Urinary bladder (tissue), 4 donors: ENCODE data around the gene ATF6B. TPM values are rescaled to one million over a fixed set of nuclear protein-coding genes. Genes with fewer than 3 reads are reported as not detected.
"Not testable (repeated sequence)": the region's sequence is repeated elsewhere in the genome, so short reads cannot be mapped to it uniquely, and the experiment has no call there.

Source experiments
- DNase-seq: peaks from one replicate; pipeline ENCODE4 v3.0.0-alpha.2; 2015; ENCODE audit errors: extremely low spot score
- H3K27ac ChIP-seq: one replicate; pipeline ENCODE4 v1.5.1; 2013; ENCODE audit warnings: low read depth, mild to moderate bottlenecking, moderate library complexity
- H3K36me3 ChIP-seq: one replicate; pipeline ENCODE4 v1.6.1; 2013; ENCODE audit warnings: mild to moderate bottlenecking, moderate library complexity; ENCODE audit not compliant: insufficient read depth
- H3K4me1 ChIP-seq: one replicate; pipeline ENCODE4 v1.6.1; 2013; ENCODE audit warnings: mild to moderate bottlenecking, moderate library complexity; ENCODE audit not compliant: insufficient read depth
- H3K4me3 ChIP-seq: one replicate; pipeline ENCODE4 v1.5.1; 2013; ENCODE audit warnings: low read depth, low read length
- WGBS: extraction: QIAGEN DNeasy Blood & Tissue Kit; methylation state at CpG from one replicate; pipeline ENCODE4 v1.1.7; 2013; 5-methylcytosine and 5-hydroxymethylcytosine counted together
- polyA plus RNA-seq: library from polyadenylated mRNA; stranded (reverse); fragments of 200-250 nt; gene quantifications from one replicate; pipeline ENCODE4 v1.2.3, GENCODE V29; 2013
- total RNA-seq: library from RNA; depleted of rRNA; stranded (reverse); fragments of >200 nt; gene quantifications from one replicate; pipeline ENCODE4 v1.2.3, GENCODE V29; 2014
- donor health status: healthy with polysubstance abuse.
- donor health status: healthy.

Gene ATF6B
- total and polyA plus RNA-seq, 2 donors: 28.8 to 68.3 TPM

DNA sequence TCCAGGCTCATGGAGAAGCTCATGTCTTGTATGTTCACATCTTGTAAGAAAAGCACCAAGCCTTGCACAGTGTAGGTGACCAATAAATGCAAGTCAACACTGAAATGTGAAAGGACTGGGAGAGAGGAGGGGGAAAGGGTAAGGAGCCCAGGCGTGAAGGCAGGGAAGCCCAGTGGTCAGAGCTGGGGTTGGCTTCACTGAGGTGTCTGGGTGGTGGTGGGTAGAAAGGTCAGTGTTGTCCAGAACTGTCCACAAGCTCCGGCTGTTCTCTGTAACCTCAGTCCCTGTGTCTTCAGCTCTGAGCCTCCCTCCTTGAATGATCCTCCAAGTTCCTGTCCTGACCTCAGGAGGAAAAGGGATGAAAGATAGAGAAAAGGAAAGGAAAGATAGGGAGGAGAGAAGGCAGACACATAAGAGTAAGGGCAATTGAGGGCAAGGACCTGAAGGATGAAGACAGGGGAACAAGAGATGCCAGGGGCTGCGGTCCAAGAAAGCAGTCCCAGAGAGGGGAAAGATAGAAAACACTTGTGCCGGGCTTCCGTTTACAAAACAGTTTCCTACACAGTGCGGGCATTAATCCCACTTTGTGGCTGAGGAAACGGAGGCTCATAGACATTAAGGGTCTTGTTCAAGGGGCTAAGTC lies 16.5 kb downstream of the ATF6B start:
- 29% methylated on average over 7 of the region's 7 CpGs for WGBS
- DNase-seq: no peak
- H3K4me3 ChIP-seq: no peak overlapping the region

DNA sequence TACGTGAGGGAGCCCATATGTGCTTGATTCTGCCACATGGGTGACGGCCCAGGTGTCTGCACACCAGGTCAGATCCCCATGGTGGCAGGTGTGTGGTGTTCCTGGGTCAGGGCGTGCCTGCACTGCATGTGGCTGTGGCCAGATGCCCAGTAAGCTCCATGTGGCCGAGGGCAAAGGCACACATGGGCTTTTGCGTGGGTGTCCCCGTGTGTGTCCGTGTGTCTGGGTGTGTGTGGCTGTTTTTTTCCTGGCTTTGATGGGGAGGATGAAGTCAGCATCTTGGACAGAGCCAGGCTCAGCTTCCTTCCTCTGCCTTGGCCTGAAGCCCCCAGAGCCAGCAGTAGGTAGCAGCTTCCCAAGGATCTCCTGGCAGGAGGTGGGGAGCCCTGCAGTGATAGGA lies 17.4 kb downstream of the ATF6B start:
- DNase-seq: no peak
- WGBS: 46% methylated on average over 7 of the region's 7 CpGs
- H3K27ac ChIP-seq: no peak overlapping the region
- no peak overlapping the region for H3K4me3 ChIP-seq
- H3K4me1 ChIP-seq: no peaks in the 10 kb centered on the region
- H3K36me3 ChIP-seq: no peaks in the 10 kb centered on the region

More for the DNA sequence above, 16.5 kb downstream of the ATF6B start:
- Histone ChIP-seq H3K36me3 (no peaks in the 10 kb centered on the region), H3K27ac (no peak overlapping the region), H3K4me1 (no peaks in the 10 kb centered on the region)

DNA sequence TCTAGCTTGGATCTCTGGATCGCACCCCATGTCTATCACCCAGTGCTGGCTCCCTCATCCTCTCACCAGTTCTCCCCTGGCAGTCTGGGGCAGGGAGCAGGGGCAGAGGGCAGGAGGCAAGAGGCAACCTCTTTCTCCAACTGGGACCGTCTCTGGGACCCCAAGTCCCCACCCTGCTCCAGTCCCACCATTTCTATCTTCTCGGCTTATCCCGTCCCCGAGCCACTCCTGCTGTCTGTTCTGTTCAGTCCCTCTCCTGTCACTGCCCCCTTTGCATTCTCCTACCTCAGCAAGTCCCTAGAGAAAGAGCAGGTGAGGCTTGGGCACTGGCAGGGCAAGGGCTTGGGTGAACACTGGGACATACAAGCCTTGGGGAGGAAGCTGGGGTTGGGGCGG lies 18.3 kb downstream of the ATF6B start:
- no peak for DNase-seq
- no peak overlapping the region for H3K4me3 ChIP-seq
- no peaks in the 10 kb centered on the region for H3K4me1 ChIP-seq
- WGBS: 65% methylated on average over 6 of the region's 6 CpGs
- no peak overlapping the region for H3K27ac ChIP-seq
- no peaks in the 10 kb centered on the region for H3K36me3 ChIP-seq

DNA sequence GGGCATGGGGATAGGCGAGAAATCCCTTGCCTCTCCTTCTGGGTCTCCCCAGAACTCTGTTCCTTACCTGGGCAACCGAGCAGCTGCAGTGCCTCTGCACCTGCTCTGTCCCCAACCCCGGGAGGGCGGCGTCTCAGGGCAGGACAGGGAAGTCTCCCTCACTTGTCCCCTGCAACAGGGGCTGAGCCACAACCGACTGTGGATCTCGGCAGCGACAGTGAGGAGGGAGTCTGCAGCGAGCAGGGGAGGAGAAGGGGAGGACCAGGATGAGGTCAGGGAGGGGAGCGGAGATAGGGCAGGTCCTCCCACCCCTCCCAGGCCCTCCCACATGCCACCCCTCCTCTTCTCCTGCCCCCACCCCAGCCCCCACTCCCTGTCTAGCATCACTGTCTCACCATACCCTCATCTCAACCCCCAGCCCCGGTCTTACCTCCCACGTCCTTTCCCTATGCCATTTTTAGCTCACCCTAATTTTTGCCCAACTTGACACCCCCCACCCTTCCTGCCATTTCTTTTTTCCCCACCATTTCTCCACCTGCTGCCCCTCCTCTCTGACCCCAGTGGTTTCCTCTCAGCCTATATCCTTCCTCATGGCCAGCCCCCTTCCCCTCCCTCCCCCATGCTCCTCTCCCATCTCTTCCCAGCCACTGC lies 18.8 kb downstream of the ATF6B start, which contains the start of gene TNXB:
TSS of gene TNXB (minus strand) at position 225 of the 651 bp plus-strand sequence. CDS start 11,140 bp downstream, outside the sequence.
- no peak within 1 kb of the TSS for H3K27ac ChIP-seq
- H3K4me1 ChIP-seq: no peaks in the 10 kb centered on the region
- 22% methylated on average over 12 of the region's 12 CpGs for WGBS
- peak within 1 kb of the TSS; percentile 9 for H3K4me3 ChIP-seq
- no peaks in the 10 kb centered on the region for H3K36me3 ChIP-seq
- DNase-seq: no peak

DNA sequence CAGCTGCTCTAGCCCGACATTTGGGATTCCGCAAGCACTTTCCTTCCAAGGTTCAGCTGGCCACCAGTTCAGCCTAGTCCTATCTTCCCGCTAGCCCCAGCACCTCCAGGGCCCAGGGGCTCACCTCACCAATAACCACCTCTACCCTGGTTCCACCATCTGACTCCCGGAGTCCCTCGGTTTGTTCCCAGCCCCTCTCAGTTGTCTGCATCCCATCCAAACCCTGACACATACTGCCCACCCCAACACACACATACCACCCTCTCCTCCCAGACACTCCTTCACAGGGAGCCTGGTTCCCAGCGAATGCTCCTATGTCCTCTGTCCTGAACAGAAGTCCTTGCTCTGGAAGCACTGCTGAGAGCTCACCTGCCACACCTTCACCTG lies 19.3 kb downstream of the ATF6B start:
- Histone ChIP-seq H3K4me1 (no peaks in the 10 kb centered on the region), H3K36me3 (no peaks in the 10 kb centered on the region), H3K27ac (no peak overlapping the region), H3K4me3 (no peak overlapping the region)
- no peak for DNase-seq
- 35% methylated on average over 6 of the region's 6 CpGs for WGBS

DNA sequence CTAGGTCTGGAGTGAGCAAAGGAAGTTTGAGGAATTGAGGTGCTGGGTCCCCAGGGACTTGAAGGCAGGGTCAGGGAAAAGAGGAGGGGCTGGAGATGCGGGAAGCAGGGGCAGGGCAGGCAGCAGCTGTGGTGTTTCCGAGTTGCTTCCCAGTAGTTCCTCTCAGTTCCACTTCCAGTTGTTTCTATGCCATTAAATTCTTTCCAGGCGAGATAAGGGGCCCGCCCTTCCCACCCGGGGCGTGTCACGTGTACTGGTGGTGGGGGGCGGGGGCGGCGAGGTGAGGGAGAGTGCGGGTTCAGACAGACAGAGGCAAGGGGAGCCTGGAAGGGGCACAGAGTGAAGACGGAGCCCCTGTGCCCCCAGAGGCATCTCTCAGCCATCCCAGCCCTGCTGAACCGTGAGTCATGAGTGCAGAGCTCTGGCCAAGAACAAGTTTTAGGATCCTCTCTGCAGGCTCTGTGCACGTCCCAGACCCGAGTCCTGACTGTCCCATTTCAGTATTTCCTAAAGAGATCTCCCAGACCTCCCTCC lies 19.9 kb downstream of the ATF6B start:
- DNase-seq: no peak
- no peaks in the 10 kb centered on the region for H3K4me1 ChIP-seq

DNA sequence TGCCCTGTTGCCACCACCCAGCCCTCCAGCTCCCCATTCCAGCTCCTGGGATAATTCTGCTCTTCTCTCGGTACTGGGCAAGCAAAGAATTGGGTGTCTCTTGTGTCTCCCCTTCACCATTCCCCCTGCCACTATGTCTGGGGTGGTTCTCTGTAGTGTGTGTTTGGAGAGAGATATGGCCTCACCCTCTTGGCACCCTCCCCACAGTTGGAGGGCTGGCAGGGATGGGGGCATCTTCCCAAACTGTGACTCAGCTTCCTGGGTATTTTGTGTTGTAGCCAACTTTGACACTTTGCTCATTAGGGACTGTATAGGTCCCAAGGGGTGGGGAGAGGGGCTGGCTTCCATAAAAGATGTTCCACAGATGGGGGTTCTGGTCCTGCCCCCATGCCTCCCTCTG lies 20.6 kb downstream of the ATF6B start:
- WGBS: 68% methylated on average over 1 of the region's 1 CpG
- H3K4me1 ChIP-seq: no peaks in the 10 kb centered on the region

More for the DNA sequence above, 19.9 kb downstream of the ATF6B start:
- H3K27ac ChIP-seq: peak overlapping the region; percentile 58
- peak overlapping the region; percentile 9 for H3K4me3 ChIP-seq
- 3% methylated on average over 15 of the region's 15 CpGs for WGBS
- no peaks in the 10 kb centered on the region for H3K36me3 ChIP-seq

DNA sequence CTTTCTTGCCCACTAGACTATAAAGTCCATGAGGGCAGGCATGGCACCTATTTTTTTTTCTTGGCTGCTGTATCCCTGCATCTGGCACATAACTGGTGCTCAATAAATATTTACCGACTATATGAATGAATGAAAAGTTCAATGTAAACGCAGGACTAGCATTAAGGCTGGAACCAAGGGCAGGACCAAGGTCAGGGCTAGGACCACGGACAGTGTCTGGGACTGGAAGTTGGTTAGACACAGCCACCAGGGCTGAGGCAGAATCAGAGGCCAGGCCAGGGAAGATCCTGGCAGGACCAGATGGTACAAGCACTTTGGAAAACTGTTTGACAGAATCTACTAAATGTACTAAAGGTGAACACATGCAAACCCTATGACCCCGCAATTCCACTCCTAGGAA lies 22.6 kb downstream of the ATF6B start:
- Histone ChIP-seq H3K4me3 (no peak overlapping the region), H3K36me3 (no peaks in the 10 kb centered on the region), H3K4me1 (no peaks in the 10 kb centered on the region), H3K27ac (no peak overlapping the region)
- 82% methylated on average over 4 of the region's 4 CpGs for WGBS
- DNase-seq: no peak

More for the DNA sequence above, 20.6 kb downstream of the ATF6B start:
- Histone ChIP-seq H3K27ac (peak overlapping the region; percentile 58), H3K36me3 (no peaks in the 10 kb centered on the region), H3K4me3 (no peak overlapping the region)
- DNase-seq: no peak

DNA sequence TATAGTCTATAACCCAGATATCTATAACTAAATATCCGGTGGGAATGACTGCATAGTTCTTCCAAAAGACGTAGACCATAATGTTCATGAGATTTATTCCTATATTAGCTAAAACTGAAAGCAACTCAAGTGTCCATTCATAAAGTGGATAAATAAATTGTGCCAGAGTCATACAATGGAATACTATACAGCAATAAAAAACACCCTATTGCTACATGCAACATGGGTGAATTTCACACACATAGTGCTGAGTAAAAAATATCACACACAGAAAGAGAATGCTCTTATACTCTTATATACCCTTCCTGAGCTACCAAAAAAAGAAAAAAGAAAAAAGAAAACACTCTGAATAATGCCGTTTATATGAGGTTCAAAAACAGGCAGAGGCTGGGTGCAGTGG lies 25.8 kb downstream of the ATF6B start:
- Histone ChIP-seq H3K4me1 (no peaks in the 10 kb centered on the region), H3K4me3 (no peak overlapping the region), H3K27ac (no peak overlapping the region), H3K36me3 (no peaks in the 10 kb centered on the region)
- DNase-seq: no peak
- WGBS: 91% methylated on average over 3 of the region's 3 CpGs

DNA sequence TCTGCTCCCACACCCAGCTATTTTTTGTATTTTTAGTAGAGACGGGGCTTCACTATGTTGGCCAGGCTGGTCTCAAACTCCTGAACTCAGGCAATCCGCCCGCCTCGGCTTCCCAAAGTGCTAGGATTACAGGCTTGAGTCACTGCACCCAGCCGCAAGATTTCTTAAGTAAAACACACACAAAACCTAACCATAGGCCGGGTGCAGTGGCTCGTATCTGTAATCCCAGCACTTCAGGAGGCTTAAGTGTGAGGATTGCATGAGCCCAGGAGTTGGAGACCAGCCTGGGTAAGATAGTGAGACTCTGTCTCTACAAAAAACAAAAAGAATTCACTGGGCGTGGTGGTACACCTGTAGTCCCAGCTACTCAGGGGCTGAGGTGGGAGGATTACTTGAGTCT lies 27.8 kb downstream of the ATF6B start:
- not testable (repeated sequence) for DNase-seq, H3K27ac ChIP-seq, H3K4me1 ChIP-seq, H3K36me3 ChIP-seq, H3K4me3 ChIP-seq
- WGBS: 74% methylated on average over 8 of the region's 8 CpGs

DNA sequence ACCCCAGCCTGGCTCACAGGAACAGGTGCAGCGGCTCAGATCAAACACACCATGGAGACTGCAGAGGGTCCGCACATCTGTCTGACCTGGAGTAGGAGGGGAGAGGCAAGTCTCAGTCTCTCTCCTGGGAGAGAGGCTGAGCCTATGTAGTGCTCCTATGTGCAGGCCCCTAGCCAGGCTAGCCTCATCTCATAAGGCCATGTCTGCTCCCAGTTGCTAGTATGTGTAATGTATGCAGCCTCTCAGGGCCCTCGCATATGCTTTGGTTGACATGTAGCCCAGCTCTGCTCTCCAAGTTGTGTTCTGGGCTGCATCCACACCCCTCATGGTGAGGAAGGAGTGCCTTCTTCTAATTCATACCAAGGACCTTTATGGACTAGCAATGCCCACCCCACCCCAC lies 30.7 kb downstream of the ATF6B start:
- no peak overlapping the region for H3K4me3 ChIP-seq
- no peaks in the 10 kb centered on the region for H3K36me3 ChIP-seq
- WGBS: 92% methylated on average over 3 of the region's 3 CpGs
- no peak overlapping the region for H3K27ac ChIP-seq
- DNase-seq: no peak
- no peaks in the 10 kb centered on the region for H3K4me1 ChIP-seq

DNA sequence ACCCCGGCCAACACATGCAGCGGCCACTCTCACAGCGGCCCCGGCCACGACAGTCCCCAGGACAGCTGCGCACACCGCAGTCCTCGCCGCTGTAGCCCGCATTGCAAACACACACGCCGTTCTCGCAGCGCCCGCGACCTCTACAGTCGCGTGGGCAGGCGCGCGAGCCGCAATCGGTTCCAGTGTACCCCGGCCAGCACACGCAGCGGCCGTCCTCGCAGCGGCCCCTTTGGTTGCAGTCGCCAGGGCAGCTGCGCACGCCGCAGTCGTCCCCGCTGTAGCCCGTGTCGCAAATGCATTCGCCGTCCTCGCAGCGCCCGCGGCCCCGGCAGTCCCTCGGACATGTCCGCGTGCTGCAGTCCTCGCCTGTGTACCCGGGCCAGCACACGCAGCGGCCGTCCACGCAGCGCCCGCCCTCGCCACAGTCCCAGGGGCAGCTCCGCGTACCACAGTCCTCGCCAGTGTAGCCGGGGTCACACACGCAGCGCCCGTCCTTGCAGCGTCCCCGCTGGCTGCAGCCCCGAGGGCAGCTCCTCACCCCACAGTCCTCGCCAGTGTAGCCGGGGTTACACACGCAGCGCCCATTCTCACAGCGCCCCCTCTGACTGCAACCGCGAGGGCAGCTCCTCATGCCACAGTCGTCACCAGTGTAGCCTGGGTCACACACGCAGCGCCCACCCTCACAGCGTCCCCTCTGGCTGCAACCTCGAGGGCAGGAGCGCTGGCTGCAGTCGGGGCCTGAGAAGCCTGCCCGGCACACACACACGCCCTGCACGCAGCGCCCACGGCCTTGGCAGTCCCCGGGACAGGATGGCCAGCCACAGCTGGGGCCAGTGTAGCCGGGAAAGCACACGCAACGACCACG lies 31.4 kb downstream of the ATF6B start:
- H3K36me3 ChIP-seq: no peaks in the 10 kb centered on the region
- WGBS: 47% methylated on average over 90 of the region's 90 CpGs
- no peaks in the 10 kb centered on the region for H3K4me1 ChIP-seq
- no peak overlapping the region for H3K4me3 ChIP-seq
- no peak overlapping the region for H3K27ac ChIP-seq
- DNase-seq: no peak

DNA sequence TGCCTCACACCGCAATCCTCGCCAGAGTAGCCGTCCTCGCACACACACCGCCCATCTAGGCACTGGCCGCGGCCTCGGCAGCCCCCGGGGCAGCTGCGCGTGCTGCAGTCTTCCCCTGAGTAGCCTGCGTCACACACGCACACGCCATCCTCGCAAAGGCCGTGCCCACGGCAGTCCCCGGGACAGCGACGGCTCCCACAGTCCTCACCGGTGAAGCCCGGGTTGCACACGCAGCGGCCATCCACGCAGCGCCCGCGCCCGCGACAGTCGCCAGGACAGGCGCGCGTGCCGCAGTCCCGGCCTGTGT lies 32.0 kb downstream of the ATF6B start:
- 53% methylated on average over 36 of the region's 36 CpGs for WGBS
- Histone ChIP-seq H3K4me1 (no peaks in the 10 kb centered on the region), H3K36me3 (no peaks in the 10 kb centered on the region), H3K27ac (no peak overlapping the region), H3K4me3 (no peak overlapping the region)
- DNase-seq: no peak
